GM21381 (cell line): Measurements from ENCODE around the gene CD300LG.
"Not testable (repeated sequence)": the region's sequence is repeated elsewhere in the genome, so short reads cannot be mapped to it uniquely, and the experiment has no call there.

Source experiments
- ATAC-seq: cut with Tn5 transposase; IDR thresholded peaks from one replicate; pipeline ENCODE4 v1.9.1; 2021; ENCODE audit warnings: mild to moderate bottlenecking, moderate library complexity; ENCODE audit not compliant: unreplicated experiment

The CD300LG gene, protein sequence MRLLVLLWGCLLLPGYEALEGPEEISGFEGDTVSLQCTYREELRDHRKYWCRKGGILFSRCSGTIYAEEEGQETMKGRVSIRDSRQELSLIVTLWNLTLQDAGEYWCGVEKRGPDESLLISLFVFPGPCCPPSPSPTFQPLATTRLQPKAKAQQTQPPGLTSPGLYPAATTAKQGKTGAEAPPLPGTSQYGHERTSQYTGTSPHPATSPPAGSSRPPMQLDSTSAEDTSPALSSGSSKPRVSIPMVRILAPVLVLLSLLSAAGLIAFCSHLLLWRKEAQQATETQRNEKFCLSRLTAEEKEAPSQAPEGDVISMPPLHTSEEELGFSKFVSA

DNA sequence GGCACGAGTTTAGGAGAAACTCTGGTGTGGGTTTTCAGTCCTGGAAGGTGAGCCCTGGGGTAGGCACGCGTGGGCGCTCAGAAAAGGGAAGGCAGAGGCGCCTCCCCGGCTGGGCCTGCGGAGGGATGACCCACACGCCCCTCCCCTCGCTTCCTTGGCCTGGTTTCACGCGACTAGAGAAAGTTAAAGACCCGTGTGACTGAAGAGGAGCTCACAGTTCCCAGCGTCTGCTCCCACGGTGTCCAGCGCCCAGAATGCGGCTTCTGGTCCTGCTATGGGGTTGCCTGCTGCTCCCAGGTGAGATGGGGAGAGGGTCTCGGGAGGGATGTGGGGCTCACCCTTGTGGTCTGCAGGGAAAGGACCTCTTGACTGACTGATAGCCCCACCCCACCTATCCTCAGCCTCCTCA is at the start of gene CD300LG:
Gene CD300LG (plus strand): TSS at position 214 of the 409 bp plus-strand sequence. CDS start 41 bp downstream, at position 255.
- ATAC-seq: no peak

DNA sequence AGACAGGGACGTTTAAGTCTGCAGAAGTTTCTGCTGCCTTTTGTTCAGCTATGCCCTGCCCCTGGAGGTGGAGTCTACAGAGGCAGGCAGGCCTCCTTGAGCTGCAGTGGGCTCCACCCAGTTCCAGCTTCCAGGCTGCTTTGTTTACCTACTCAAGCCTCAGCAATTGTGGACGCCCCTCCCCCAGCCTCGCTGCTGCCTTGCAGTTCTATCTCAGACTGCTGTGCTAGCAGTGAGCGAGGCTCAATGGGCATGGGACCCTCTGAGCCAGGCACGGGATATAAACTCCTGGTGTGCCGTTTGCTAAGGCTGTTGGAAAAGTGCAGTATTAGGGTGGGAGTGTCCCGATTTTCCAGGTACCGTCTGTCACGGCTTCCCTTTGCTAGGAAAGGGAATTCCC is 49.0 kb upstream of the CD300LG start:
- ATAC-seq: not testable (repeated sequence)

DNA sequence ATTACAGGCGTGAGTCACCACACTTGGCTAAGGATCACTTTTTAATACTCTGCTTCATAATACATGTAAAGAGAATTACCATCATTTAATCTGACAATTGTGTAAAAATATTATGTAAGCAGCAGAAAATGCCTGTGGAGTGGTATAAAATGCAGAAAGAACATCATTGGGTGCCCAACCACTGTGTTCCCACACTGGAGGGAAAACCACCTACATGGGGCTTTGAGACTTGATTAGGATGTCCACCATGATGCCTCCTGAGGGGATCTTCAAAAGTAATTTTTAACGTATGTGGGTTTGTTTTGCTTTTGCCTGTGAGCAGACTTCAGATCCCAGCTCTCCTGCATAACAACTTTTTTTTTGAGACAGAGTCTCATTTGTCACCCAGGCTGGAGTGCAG is 47.9 kb upstream of the CD300LG start:
- no peak for ATAC-seq

DNA sequence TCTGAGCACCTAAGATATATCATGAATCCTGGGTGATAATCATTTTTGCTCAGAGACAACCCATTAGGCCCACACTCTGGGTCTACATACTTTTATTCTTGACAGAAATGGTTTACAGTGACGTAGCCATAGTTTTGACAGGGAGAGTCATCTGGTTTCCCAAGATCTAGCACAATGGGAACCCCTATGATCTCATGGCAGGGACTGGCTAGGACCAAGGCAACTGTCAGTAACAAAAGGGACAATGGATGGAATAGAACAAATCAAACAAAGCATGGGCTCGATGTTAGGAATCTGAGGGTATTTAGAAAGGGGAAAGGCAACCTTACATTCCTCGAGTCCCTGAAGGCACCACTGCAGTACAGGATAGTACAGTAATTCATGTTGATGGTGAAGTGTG is 46.2 kb upstream of the CD300LG start:
- no peak for ATAC-seq

DNA sequence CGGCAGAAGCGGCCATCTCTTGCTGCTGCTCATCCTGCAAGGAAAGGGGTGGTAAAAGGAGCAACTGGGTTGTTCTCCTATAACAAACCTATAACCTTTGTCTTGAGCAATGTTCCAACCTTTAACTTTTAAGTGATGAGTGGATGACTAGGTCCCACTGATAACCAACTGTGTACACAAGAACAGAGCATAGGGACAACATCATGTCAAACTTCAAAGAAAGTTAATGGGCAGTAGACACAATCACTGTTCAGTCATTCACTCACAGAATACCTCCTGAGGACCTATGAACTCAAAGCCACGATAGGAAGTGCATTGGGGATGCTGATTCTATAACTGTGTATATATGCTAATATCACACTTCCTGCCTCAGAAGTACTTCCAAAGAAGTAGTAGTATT is 45.1 kb upstream of the CD300LG start:
- ATAC-seq: no peak

DNA sequence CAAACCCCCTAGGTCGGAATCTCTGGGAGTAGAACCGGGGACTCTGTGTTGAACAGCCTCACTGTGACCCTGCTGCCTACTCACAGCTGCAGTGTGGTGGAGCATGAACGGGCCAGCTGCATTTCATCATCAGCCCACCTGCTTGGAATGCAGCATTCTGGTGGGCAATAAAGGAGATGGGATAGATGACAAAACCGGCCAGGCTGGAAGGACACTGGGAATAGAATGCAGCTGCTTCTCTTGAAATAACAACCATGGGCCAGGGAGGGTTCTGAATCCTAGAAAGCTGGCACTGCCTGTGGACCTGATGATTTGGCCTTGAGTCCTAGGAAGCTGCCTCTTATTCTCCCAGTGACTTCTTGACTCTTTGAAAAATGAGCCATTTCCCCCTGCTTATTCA is 43.2 kb upstream of the CD300LG start:
- no peak for ATAC-seq

DNA sequence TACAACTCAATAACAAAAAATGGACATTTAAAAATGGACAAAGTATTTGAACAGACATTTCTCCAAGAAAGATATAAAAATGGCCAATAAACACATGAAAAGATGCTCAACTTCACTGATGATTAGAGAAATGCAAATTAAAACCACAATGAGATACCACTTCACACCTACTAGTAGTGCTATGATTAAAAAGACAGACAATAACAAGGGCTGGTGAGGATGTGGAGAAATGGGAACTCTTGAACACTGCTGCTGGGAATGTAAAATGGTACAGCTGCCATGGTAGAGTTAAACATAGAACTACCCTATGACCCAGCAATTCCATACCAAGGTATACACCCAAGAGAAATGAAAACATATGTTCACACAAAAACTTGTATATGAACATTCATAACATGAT is 41.9 kb upstream of the CD300LG start:
- no peak for ATAC-seq

DNA sequence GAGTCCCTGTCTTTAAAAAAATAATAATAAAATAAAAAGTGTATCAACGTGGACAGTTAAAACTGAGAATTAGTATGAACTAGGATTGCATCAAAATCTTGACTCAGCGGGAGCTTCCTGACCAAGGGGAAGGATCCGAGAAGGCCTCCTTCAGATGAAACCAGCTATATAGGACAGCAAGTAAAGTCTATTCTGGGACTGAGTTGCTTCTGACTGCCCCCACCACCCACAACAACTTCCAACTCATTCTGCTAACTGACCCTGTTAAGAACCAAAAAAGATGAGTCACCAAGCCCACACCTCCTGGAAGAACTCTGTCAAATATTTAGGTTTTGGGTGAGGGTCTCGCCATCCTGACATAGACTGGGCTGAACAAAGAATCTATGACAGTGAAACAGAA is 38.9 kb upstream of the CD300LG start:
- ATAC-seq: no peak

DNA sequence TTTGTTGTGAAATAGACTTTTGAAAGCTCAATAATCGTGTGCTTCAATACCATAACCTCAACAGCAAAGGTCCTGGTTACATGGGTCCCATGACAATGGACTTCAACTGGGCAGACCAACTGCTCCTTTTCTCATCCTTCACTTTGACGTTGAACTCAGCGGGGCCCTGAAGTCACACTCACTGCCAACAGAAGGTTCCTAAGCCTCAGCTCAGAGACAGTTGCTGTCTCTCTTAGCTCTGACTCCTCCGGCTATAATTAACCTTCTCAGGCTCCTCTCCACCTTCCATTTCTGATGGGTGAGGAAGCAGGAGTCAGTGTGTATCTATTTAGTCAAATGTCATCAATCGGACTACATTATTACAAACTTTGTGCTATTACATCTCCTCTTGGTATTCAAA is 37.9 kb upstream of the CD300LG start:
- ATAC-seq: no peak

DNA sequence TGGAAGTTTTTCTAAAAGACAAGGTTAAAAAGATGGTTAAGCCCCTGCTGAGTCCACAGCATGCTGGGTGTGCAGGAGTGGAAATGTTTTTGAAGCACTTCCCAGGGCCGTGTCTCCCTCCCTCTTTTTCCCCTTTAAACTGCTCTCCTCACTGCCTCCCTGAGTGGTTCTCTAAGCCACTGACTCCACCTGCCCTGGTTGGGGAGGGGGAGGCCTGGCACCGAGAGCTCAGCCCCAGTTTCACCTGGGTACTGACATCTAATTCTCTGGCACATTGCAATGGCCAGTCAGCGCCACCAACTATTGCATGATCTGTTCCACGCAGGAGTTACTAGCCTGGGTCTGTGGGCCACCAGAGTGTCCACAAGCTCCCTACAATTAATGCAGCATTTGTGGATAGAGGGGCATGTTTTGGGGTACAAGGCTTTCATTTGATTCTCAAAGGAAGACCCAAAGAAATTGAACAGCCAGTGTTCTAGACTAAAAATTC is 36.7 kb upstream of the CD300LG start:
- no peak for ATAC-seq

DNA sequence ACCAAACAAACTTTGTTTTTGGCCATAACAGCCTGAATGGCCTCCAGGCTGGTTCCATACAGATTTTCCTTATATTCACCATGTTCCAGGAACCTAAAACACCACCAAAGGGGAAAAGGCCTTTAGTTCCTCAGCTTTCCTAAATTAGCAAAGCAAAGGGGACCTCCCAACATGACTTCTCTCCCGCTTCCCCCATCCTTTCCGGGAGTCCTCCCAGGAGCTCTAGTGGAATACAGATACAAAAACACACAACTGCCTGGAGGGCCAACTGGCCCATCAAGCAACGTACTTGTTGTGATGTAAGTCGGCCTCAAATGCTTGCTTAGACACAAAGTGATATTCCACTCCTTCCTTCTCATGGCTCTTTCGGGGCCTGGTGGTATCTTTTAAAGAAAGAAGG is 36.2 kb upstream of the CD300LG start:
- no peak for ATAC-seq

DNA sequence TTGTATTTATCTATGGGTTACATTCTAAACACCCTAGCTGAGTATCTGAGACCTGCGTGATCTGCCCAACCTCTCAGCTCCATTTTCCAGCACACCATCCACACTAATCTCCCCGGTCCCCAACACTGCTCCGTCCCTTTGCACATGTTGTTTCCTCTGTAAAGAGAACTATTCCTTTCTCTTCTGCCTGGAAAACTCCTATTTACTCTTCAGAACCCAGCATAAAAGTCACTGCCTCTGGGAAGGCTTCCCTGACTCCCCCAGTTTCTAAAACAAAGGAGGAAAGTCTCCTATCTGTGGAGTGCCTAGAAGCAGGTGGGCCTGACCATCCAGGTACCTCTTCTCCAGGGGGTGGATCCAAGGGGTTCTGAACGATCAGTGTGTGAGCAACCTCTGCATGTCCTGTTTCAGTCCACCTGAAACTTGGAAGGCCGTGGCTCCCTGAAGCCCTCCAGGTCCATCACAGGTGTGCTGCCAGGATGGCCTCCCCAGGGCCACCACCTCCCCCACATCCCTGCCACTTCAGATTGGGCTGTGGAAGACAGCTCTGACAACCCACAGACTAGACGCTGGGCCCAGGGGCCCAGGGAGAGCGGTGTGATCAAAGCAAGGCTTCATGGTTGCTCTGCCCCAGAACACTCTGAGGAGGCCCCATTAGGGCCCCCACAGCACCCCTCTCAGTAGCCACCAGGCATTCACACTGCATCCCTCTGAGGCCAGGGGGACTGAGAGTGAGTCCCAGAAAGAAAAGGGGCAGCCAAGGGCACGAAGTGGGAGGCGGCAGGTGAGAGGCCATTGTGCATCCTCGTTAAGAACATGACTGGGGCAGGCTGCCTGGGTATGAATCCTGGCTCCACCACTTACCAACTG is 34.3 kb upstream of the CD300LG start:
- ATAC-seq: no peak

DNA sequence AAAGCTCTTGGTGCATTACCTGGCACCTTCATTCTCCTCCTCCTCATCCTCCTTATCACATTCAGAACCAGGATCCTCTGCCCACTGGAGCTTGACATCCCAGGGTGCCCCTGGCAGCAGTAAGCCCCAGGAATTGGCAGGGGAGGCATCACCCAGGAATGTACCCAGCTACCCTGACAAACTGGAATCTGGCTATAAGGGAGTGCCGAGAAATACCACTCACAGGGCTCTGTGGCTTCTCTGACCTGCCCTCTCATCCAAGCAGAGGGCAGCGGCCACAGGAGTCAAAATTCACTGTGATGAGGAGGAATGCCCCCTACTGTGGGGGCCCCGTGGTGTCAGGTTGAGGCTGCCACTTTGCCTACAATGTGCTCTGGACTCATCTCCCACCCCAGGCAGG is 33.6 kb upstream of the CD300LG start:
- no peak for ATAC-seq

DNA sequence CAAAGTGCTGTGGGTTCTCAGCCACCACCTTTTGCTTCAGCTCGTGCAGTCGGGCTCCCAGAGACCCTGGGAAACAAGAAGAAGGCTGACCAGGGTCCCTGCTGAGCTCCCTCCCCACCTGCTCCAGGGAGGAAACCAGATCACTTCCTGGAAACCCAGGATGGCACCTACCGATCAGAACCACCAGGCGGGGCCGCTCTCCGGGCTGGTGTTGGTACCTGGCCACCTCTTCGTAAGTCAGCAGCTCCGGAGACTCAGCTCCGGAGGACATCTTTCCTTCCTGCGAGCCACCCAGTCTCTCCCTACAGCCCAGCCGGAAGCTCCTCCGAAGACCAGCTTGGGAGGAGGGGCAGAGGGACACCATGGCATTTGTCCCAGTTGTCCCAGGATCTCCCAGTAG is 33.0 kb upstream of the CD300LG start:
- ATAC-seq: no peak

DNA sequence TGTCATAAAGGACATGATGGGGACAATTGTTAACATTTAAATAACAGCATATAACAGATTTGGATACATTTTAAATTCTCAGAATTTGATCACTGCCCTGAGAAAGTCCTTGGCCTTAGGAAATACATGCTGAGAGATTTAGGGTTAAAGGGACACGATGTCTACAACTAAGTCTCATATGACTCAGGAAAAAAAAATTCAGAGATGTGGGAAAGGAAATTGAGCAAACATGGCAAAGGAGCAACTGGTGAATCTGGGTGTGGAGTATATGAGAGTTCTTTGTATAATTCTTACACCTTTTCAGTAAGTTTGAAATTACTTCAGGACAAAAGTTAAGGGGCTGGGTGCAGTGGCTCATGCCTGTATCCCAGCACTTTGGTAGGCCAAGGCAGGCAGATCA is 32.3 kb upstream of the CD300LG start:
- ATAC-seq: no peak

DNA sequence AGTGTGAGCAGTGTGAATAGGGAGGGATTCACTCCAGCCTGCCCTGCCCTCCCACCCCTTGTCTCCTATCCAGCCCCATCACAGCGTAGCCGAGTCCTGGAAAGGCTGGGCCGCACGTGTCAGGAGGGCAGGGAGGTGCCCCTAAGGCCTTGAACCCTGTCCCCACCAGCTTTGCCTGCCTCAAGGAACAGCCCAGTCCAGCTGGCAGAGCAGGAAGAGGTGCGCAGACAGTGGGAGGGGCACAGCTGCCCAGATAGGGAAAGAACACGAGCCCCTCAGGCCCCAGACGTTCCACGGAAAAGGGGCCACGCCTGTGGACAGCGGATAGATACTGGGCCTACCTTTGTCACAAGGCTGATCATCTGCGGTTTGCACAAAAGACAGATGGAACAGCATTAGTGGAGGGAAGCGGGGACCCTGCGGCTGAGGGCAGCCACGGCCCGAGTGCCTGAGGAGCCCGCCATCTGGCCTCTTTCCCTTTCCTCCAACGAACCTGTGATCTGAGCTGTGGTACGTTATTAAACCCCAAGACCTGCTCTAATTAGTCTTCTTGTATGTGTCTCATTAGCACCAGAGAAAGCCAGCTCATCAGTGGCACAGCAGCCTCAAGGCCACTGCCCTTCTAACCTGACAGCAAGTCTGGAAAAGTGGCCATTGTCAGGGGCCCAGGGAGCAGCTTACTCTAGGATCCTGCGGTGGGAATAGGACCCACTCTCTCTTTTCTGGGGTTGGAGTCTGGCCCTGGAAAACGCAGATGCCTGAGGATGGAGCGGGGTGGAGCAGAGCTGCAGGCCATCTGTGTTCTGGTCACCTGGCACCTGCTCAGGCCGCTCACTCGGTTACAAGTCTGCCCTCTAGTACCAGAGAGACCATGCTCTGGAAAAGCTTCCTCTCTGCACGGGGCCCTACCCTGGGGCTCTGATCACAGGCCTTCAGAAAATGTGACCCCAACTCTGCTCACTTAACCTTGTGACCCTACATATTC is 30.3 kb upstream of the CD300LG start:
- no peak for ATAC-seq

DNA sequence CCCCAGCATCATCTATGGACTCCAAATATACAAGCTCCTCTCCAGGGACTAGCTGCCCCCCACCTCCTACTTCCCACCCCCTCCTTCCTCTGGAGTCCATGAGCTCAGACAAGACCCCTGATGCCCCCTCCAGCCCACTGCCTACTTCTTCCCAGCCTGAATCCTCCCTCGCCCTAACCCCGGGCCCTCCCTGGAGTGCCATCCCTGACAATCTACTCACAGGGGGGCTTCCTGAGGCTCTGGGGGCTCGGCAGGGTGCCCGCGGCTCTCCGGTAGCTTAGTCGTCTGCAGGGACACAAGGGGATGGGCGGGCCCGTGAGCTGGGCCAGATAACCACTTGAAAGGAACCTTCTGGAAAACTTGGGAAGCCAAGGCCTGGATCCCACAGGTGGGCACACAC is 29.1 kb upstream of the CD300LG start:
- ATAC-seq: no peak

DNA sequence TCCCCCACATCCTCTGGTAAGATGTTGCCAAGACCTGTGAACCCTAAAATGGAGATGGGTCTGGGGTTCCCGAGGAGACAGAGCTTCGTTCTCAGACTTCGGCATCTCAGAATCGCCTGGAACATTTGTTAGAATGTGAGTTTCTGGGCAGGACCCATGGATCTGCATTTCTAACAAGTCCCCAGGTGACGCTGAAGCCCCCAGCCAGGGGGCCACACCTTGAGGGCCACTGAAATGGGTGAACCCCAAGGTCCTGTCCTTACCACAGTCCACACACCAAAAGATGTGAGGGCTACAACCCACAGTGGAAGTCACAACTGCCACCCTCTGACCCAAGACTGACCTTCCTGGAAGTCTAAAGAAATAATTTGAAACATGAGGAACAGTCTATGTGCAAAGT is 28.0 kb upstream of the CD300LG start:
- no peak for ATAC-seq

DNA sequence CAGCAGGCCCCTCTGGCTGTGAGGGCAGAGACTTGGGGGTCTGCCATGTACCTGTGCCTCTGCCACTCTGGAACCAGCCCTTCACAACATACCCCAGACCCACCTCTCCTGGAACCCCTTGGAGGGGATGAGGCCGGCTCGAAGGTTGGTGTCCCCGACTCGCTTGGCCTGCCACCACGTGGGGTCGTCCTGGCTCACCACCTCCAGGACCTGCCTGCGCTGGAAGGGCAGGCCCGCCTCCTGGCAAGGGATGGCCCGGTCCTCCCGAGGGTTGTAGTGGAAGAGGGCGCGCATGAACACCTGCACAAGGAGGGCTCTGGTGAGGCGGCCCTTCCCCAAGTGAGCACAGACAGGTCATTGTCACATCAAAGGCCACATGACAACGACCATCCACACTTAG is 26.2 kb upstream of the CD300LG start:
- ATAC-seq: no peak

DNA sequence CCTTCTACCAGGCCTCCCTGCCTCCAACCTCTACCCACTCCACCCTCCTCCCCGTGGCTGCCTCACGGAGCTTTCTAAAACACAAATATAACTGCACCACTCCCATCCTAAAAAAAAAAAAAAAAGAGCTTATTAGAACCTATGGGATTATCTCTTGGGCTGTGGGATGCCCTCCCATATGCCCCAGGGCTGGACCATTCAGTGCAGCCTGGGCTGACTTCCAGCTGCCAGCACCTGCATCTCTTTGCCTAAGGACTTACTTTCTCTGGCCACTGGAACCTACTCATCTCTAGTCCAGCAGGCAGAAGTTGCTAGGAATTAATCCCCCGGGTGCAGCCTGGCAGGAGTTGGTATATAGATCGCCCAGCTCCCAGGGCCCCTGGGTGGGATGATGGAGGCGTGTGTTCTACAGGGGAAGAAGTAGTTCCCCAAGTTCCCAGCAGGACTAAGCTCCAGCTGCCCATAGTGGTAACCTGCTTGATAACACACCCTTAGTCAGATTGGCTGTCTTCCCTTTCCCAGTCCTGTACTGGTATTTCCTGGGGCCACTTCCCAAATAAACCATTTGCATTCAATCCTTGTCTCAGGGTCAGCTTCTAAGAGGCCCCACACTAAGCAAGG is 24.3 kb upstream of the CD300LG start:
- ATAC-seq: no peak
